HEK293T (cell line): ENCODE results near the gene SLC12A8.

ENCODE experiments used
- CTCF ChIA-PET: fragments of 350-600 bp; formaldehyde crosslinking; extraction: SDS; loops from one replicate; lab custom pipeline; 2021; ENCODE audit warnings: antibody characterized with exemption, inconsistent platforms; lab: Yijun Ruan, JAX
- POLR2A ChIA-PET: fragments of 350-600 bp; formaldehyde crosslinking; extraction: SDS; loops from one replicate; lab custom pipeline; 2020; ENCODE audit warnings: antibody characterized with exemption, inconsistent platforms; lab: Yijun Ruan, JAX
- DNase-seq: peaks from one replicate; pipeline ENCODE4 v3.0.0; 2012; ENCODE audit warnings: mixed read lengths; ENCODE audit errors: extremely low spot score
- ARNT ChIP-seq: fragments of 450-650 bp; IDR thresholded peaks from 2 replicates; pipeline ENCODE4 v1.6.1; 2017; ENCODE audit warnings: mild to moderate bottlenecking
- BHLHE40 ChIP-seq: fragments of 450-650 bp; IDR thresholded peaks from 2 replicates; pipeline ENCODE4 v1.6.1; 2016; ENCODE audit warnings: mild to moderate bottlenecking, moderate library complexity, borderline replicate concordance
- CTBP1 ChIP-seq: fragments of 450-650 bp; IDR thresholded peaks from 2 replicates; pipeline ENCODE4 v1.6.1; 2016; ENCODE audit warnings: borderline replicate concordance
- ELF4 ChIP-seq: fragments of 450-650 bp; IDR thresholded peaks from 2 replicates; pipeline ENCODE4 v1.6.1; 2017; ENCODE audit warnings: antibody characterized with exemption
- FOXA1 ChIP-seq: fragments of 450-650 bp; IDR thresholded peaks from 2 replicates; pipeline ENCODE4 v1.6.1; 2016; ENCODE audit warnings: mild to moderate bottlenecking
- FOXK2 ChIP-seq: fragments of 450-650 bp; IDR thresholded peaks from 2 replicates; pipeline ENCODE4 v1.6.1; 2016; ENCODE audit warnings: mild to moderate bottlenecking
- FOXM1 ChIP-seq: fragments of 450-650 bp; IDR thresholded peaks from 2 replicates; pipeline ENCODE4 v1.6.1; 2017; ENCODE audit warnings: mild to moderate bottlenecking, borderline replicate concordance
- HDGF ChIP-seq: fragments of 450-650 bp; IDR thresholded peaks from 2 replicates; pipeline ENCODE4 v1.6.1; 2017; ENCODE audit warnings: antibody characterized with exemption, borderline replicate concordance
- L3MBTL2 ChIP-seq: fragments of 450-650 bp; conservative IDR thresholded peaks from 2 replicates; pipeline ENCODE4 v1.6.1; 2016; ENCODE audit warnings: mild to moderate bottlenecking
- LEF1 ChIP-seq: fragments of 450-650 bp; IDR thresholded peaks from 2 replicates; pipeline ENCODE4 v1.6.1; 2017; ENCODE audit warnings: mild to moderate bottlenecking, borderline replicate concordance
- NFRKB ChIP-seq: fragments of 450-650 bp; IDR thresholded peaks from 2 replicates; pipeline ENCODE4 v1.6.1; 2016; ENCODE audit warnings: mild to moderate bottlenecking, moderate library complexity
- SP1 ChIP-seq: fragments of 450-650 bp; IDR thresholded peaks from 2 replicates; pipeline ENCODE4 v1.6.1; 2017
- SUZ12 ChIP-seq: fragments of 450-650 bp; IDR thresholded peaks from 2 replicates; pipeline ENCODE4 v1.6.1; 2016; ENCODE audit warnings: mild to moderate bottlenecking
- TARDBP ChIP-seq: fragments of 450-650 bp; IDR thresholded peaks from 2 replicates; pipeline ENCODE4 v1.6.1; 2016
- ZNF384 ChIP-seq: fragments of 450-650 bp; IDR thresholded peaks from 2 replicates; pipeline ENCODE4 v1.6.1; 2016
- TF ChIP-seq, protein P1 (sequence below): fragments of 450-650 bp; IDR thresholded peaks from 2 replicates; pipeline ENCODE4 v1.6.1; 2016

The SLC12A8 gene

GRCh38 chr3:125163739-125164601 is 48.6 kb downstream of the SLC12A8 start:
- ChIA-PET CTCF (interaction anchor here (0.6 kb wide), 1 partner anchor 33 kb away, joined by 3 read pairs; no protein-coding TSS in a partner anchor), POLR2A (no interaction called here)
- no peak for DNase-seq
- TF ChIP-seq TARDBP: no peak

GRCh38 chr3:125161607-125162219 is 50.8 kb downstream of the SLC12A8 start:
- DNase-seq: no peak
- ChIA-PET POLR2A (no interaction called here), CTCF (interaction anchor here (0.5 to 1.2 kb wide), 4 partner anchors 9 to 421 kb away, joined by 3 to 5 read pairs (median 3); no protein-coding TSS in a partner anchor)
- no peak for TF ChIP-seq CTBP1
- TF ChIP-seq BHLHE40: no peak
- no peak for TF ChIP-seq ELF4
- TF ChIP-seq SUZ12: no peak

- TF ChIP-seq NFRKB: no peak
- TF ChIP-seq LEF1: no peak
- no peak for TF ChIP-seq ARNT
- no peak for TF ChIP-seq SUZ12
- no peak for TF ChIP-seq L3MBTL2
- TF ChIP-seq BHLHE40: no peak
- no peak for TF ChIP-seq FOXK2
- TF ChIP-seq CTBP1: no peak
- no peak for TF ChIP-seq ELF4
- no peak for TF ChIP-seq TARDBP
- TF ChIP-seq ZNF384: no peak
- no peak for TF ChIP-seq FOXM1
- DNase-seq: no peak
- ChIA-PET POLR2A (no interaction called here), CTCF (interaction anchor here (0.6 to 1.2 kb wide), 3 partner anchors 9 to 101 kb away, joined by 3 read pairs; no protein-coding TSS in a partner anchor)
These were observed 51.8 kb downstream of the SLC12A8 start for GRCh38 chr3:125160606-125161371.

- ChIA-PET CTCF (interaction anchor here (0.5 kb wide), 1 partner anchor 396 kb away, joined by 4 read pairs; no protein-coding TSS in a partner anchor), POLR2A (no interaction called here)
- TF ChIP-seq ELF4 (no peak), NFRKB (no peak), FOXM1 (no peak)
- TF ChIP-seq, protein P1, sequence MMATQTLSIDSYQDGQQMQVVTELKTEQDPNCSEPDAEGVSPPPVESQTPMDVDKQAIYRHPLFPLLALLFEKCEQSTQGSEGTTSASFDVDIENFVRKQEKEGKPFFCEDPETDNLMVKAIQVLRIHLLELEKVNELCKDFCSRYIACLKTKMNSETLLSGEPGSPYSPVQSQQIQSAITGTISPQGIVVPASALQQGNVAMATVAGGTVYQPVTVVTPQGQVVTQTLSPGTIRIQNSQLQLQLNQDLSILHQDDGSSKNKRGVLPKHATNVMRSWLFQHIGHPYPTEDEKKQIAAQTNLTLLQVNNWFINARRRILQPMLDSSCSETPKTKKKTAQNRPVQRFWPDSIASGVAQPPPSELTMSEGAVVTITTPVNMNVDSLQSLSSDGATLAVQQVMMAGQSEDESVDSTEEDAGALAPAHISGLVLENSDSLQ: no peak
- no peak for DNase-seq
These were observed 55.4 kb downstream of the SLC12A8 start for GRCh38 chr3:125157183-125157582.

- ChIA-PET POLR2A (no interaction called here), CTCF (no interaction called here)
- no peak for TF ChIP-seq FOXM1
- TF ChIP-seq ARNT: no peak
- no peak for TF ChIP-seq FOXA1
- TF ChIP-seq NFRKB: no peak
- no peak for TF ChIP-seq BHLHE40
- no peak for TF ChIP-seq HDGF
- TF ChIP-seq SP1: no peak
- TF ChIP-seq CTBP1: no peak
- no peak for TF ChIP-seq TARDBP
- TF ChIP-seq, protein P1: no peak
- TF ChIP-seq L3MBTL2: no peak
- no peak for TF ChIP-seq LEF1
- TF ChIP-seq SUZ12: no peak
- no peak for TF ChIP-seq FOXK2
- no peak for TF ChIP-seq ZNF384
- TF ChIP-seq ELF4: no peak
- DNase-seq: no peak
These were observed 56.1 kb downstream of the SLC12A8 start for GRCh38 chr3:125156456-125156855.

GRCh38 chr3:125154800-125155269 is 57.7 kb downstream of the SLC12A8 start:
- no peak for DNase-seq
- TF ChIP-seq ELF4 (no peak), L3MBTL2 (no peak), SP1 (no peak), CTBP1 (no peak), TARDBP (no peak), LEF1 (no peak), SUZ12 (no peak), FOXA1 (no peak), NFRKB (no peak), FOXK2 (no peak), FOXM1 (no peak), ZNF384 (no peak), BHLHE40 (no peak), ARNT (no peak)
- CTCF ChIA-PET: no interaction called here
- POLR2A ChIA-PET: no interaction called here
